ENCODE data around the gene ZNF493.
A peak's percentile ranks its signal among the peaks of the same experiment; 100 is the strongest.

Gene ZNF493

DNA sequence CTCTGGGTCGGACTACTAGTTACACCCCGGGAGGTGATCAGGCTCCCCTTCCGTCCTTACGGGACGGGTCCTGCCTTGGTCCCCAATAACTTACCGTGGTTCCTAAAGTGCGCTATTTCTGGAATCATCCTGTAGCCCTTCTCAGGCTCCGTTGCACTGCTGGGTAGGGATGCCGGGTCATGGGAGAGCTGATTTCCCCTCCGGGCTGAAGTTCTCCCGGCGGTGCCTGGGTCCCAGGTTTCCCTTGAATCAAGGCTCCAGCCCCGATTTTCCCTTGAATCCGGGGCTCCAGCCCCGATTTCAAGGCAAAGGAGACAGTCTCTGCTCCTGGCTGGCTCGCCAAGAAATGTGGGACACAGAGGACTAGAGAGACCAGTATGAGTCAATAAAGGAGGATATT is 43.4 kb downstream of the ZNF493 start:
- Histone ChIP-seq H3K79me2 (ENCODE audit: control insufficient read depth, insufficient read depth, low read length, poor library complexity) (no peaks in the 10 kb centered on the region), H3K27ac (ENCODE audit: low read depth, low read length) (no peak overlapping the region), H3K27me3 (ENCODE audit: insufficient read depth, low read length) (no peaks in the 10 kb centered on the region), H3K9ac (ENCODE audit: low read length) (no peak overlapping the region), H3K18ac (ENCODE audit: low read length) (no peak overlapping the region), H4K8ac (ENCODE audit: low read depth, low read length) (no peak overlapping the region), H4K12ac (ENCODE audit: low read depth, low read length) (no peak overlapping the region), H3K79me1 (ENCODE audit: low read length) (peaks cover 2% of the 10 kb centered on the region), H2BK12ac (ENCODE audit: low read length) (no peak overlapping the region), H3K36me3 (ENCODE audit: control insufficient read depth in 1 of 2, insufficient read depth in 2 of 2, low read length in 2 of 2) (peaks cover 3 to 10% of the 10 kb centered on the region in 2 experiments), H3K23ac (ENCODE audit: low read length) (no peak overlapping the region), H3K9me3 (ENCODE audit: insufficient read depth, low read depth, low read length) (no peaks in the 10 kb centered on the region), H4K91ac (ENCODE audit: low read depth, low read length) (no peak overlapping the region), H3K4me2 (ENCODE audit: low read length) (no peak overlapping the region), H3K4me3 (ENCODE audit: low read depth, low read length) (no peak overlapping the region), H3K4me1 (ENCODE audit: control insufficient read depth in 1 of 2, insufficient read depth in 2 of 2, low read length in 2 of 2) (peaks cover 9 to 15% of the 10 kb centered on the region in 2 experiments), H3K14ac (ENCODE audit: low read length) (no peak overlapping the region), H2AK5ac (ENCODE audit: low read length) (no peak overlapping the region), H2BK5ac (ENCODE audit: low read depth, low read length, poor library complexity) (no peak overlapping the region), H2AFZ (ENCODE audit: insufficient read depth, low read length, poor library complexity) (no peak overlapping the region), H2BK120ac (ENCODE audit: insufficient read depth, low read length, poor library complexity) (no peak overlapping the region), H3K4ac (ENCODE audit: low read depth, low read length) (no peak overlapping the region)
- no CpG with 5 or more reads among the region's 16 CpGs for WGBS (ENCODE audit: extremely low coverage, insufficient coverage, insufficient read length)
- no peak for DNase-seq

DNA sequence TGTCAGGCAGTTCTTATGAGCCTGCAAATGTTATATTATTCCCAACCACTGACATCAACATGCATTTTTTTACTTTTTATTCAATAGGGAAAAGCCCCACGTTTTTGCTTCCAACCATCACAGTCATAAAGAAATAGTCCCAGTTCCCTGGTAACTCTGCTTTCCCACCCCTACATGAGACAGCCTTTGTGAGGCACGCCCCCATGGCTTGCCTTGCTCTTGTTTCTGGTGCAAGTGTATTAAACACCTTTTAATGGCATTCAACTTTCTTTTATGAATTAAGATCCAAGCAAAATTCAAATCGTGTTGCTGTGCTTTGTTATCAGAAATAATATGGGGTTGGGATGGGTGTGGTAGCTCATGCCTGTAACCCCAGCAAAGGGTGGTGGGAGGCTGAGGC is 54.3 kb downstream of the ZNF493 start:
- no peak overlapping the region for H3K27ac ChIP-seq (ENCODE audit: low read depth, low read length)
- no peak overlapping the region for H3K4ac ChIP-seq (ENCODE audit: low read depth, low read length)
- no CpG with 5 or more reads among the region's 3 CpGs for WGBS (ENCODE audit: extremely low coverage, insufficient coverage, insufficient read length)
- no peaks in the 10 kb centered on the region for H3K79me1 ChIP-seq (ENCODE audit: low read length)
- no peaks in the 10 kb centered on the region for H3K27me3 ChIP-seq (ENCODE audit: insufficient read depth, low read length)
- H3K4me3 ChIP-seq (ENCODE audit: low read depth, low read length), result no peak overlapping the region
- no peak overlapping the region for H2BK12ac ChIP-seq (ENCODE audit: low read length)
- no peak overlapping the region for H3K23ac ChIP-seq (ENCODE audit: low read length)
- H4K8ac ChIP-seq (ENCODE audit: low read depth, low read length), result no peak overlapping the region
- no peak overlapping the region for H2AK5ac ChIP-seq (ENCODE audit: low read length)
- no peak overlapping the region for H3K4me2 ChIP-seq (ENCODE audit: low read length)
- DNase-seq, result no peak
- no peak overlapping the region for H2BK5ac ChIP-seq (ENCODE audit: low read depth, low read length, poor library complexity)
- H2BK120ac ChIP-seq (ENCODE audit: insufficient read depth, low read length, poor library complexity), result no peak overlapping the region
- no peaks in the 10 kb centered on the region for H3K4me1 ChIP-seq (ENCODE audit: control insufficient read depth in 1 of 2, insufficient read depth in 2 of 2, low read length in 2 of 2)
- H3K9ac ChIP-seq (ENCODE audit: low read length), result no peak overlapping the region
- no peaks in the 10 kb centered on the region for H3K79me2 ChIP-seq (ENCODE audit: control insufficient read depth, insufficient read depth, low read length, poor library complexity)
- H4K91ac ChIP-seq (ENCODE audit: low read depth, low read length), result no peak overlapping the region
- H3K36me3 ChIP-seq (ENCODE audit: control insufficient read depth in 1 of 2, insufficient read depth in 2 of 2, low read length in 2 of 2), result peaks cover 26 to 28% of the 10 kb centered on the region in 2 experiments
- no peak overlapping the region for H4K12ac ChIP-seq (ENCODE audit: low read depth, low read length)
- H3K18ac ChIP-seq (ENCODE audit: low read length), result no peak overlapping the region
- H2AFZ ChIP-seq (ENCODE audit: insufficient read depth, low read length, poor library complexity), result no peak overlapping the region
- H3K14ac ChIP-seq (ENCODE audit: low read length), result no peak overlapping the region
- H3K9me3 ChIP-seq (ENCODE audit: insufficient read depth, low read depth, low read length), result peaks cover 7% of the 10 kb centered on the region

- peaks cover 3% of the 10 kb centered on the region for H3K9me3 ChIP-seq (ENCODE audit: insufficient read depth, low read depth, low read length)
- no peaks in the 10 kb centered on the region for H3K79me2 ChIP-seq (ENCODE audit: control insufficient read depth, insufficient read depth, low read length, poor library complexity)
- no peak overlapping the region for H3K27ac ChIP-seq (ENCODE audit: low read depth, low read length)
- no peak overlapping the region for H2BK12ac ChIP-seq (ENCODE audit: low read length)
- H3K79me1 ChIP-seq (ENCODE audit: low read length), result no peaks in the 10 kb centered on the region
- no peak overlapping the region for H3K14ac ChIP-seq (ENCODE audit: low read length)
- no peak overlapping the region for H2BK5ac ChIP-seq (ENCODE audit: low read depth, low read length, poor library complexity)
- H3K18ac ChIP-seq (ENCODE audit: low read length), result no peak overlapping the region
- no peak for DNase-seq
- no peak overlapping the region for H3K4me2 ChIP-seq (ENCODE audit: low read length)
- no peaks in the 10 kb centered on the region for H3K27me3 ChIP-seq (ENCODE audit: insufficient read depth, low read length)
- no peaks in the 10 kb centered on the region for H3K4me1 ChIP-seq (ENCODE audit: control insufficient read depth in 1 of 2, insufficient read depth in 2 of 2, low read length in 2 of 2)
- no peak overlapping the region for H3K4ac ChIP-seq (ENCODE audit: low read depth, low read length)
- no peak overlapping the region for H3K9ac ChIP-seq (ENCODE audit: low read length)
- H3K36me3 ChIP-seq (ENCODE audit: control insufficient read depth in 1 of 2, insufficient read depth in 2 of 2, low read length in 2 of 2), result peaks cover 24 to 26% of the 10 kb centered on the region in 2 experiments
- H2AFZ ChIP-seq (ENCODE audit: insufficient read depth, low read length, poor library complexity), result no peak overlapping the region
- no peak overlapping the region for H2AK5ac ChIP-seq (ENCODE audit: low read length)
- H2BK120ac ChIP-seq (ENCODE audit: insufficient read depth, low read length, poor library complexity), result no peak overlapping the region
- H4K12ac ChIP-seq (ENCODE audit: low read depth, low read length), result no peak overlapping the region
- no peak overlapping the region for H3K4me3 ChIP-seq (ENCODE audit: low read depth, low read length)
- no peak overlapping the region for H4K8ac ChIP-seq (ENCODE audit: low read depth, low read length)
- WGBS (ENCODE audit: extremely low coverage, insufficient coverage, insufficient read length), result no CpG with 5 or more reads among the region's 3 CpGs
- no peak overlapping the region for H3K23ac ChIP-seq (ENCODE audit: low read length)
- no peak overlapping the region for H4K91ac ChIP-seq (ENCODE audit: low read depth, low read length)
These were observed 58.0 kb downstream of the ZNF493 start for GRCh38 chr19:21454901-21455300.

- H3K27me3 ChIP-seq (ENCODE audit: insufficient read depth, low read length), result no peaks in the 10 kb centered on the region
- H2BK120ac ChIP-seq (ENCODE audit: insufficient read depth, low read length, poor library complexity), result no peak overlapping the region
- peaks cover 6 to 12% of the 10 kb centered on the region in 2 experiments for H3K36me3 ChIP-seq (ENCODE audit: control insufficient read depth in 1 of 2, insufficient read depth in 2 of 2, low read length in 2 of 2)
- peaks cover 2% of the 10 kb centered on the region in 2 experiments for H3K4me1 ChIP-seq (ENCODE audit: control insufficient read depth in 1 of 2, insufficient read depth in 2 of 2, low read length in 2 of 2)
- no peak overlapping the region for H3K14ac ChIP-seq (ENCODE audit: low read length)
- no peak overlapping the region for H2AK5ac ChIP-seq (ENCODE audit: low read length)
- H3K9me3 ChIP-seq (ENCODE audit: insufficient read depth, low read depth, low read length), result no peaks in the 10 kb centered on the region
- H3K23ac ChIP-seq (ENCODE audit: low read length), result no peak overlapping the region
- no peak overlapping the region for H3K4me3 ChIP-seq (ENCODE audit: low read depth, low read length)
- H4K8ac ChIP-seq (ENCODE audit: low read depth, low read length), result no peak overlapping the region
- no peak overlapping the region for H3K9ac ChIP-seq (ENCODE audit: low read length)
- no peak overlapping the region for H2BK12ac ChIP-seq (ENCODE audit: low read length)
- peaks cover 5% of the 10 kb centered on the region for H3K79me1 ChIP-seq (ENCODE audit: low read length)
- no peak overlapping the region for H3K18ac ChIP-seq (ENCODE audit: low read length)
- DNase-seq, result no peak
- H3K27ac ChIP-seq (ENCODE audit: low read depth, low read length), result no peak overlapping the region
- H3K4me2 ChIP-seq (ENCODE audit: low read length), result no peak overlapping the region
- no peak overlapping the region for H4K12ac ChIP-seq (ENCODE audit: low read depth, low read length)
- H3K79me2 ChIP-seq (ENCODE audit: control insufficient read depth, insufficient read depth, low read length, poor library complexity), result peaks cover 7% of the 10 kb centered on the region
- peak overlapping the region; percentile 49 for H3K4ac ChIP-seq (ENCODE audit: low read depth, low read length)
- H2AFZ ChIP-seq (ENCODE audit: insufficient read depth, low read length, poor library complexity), result no peak overlapping the region
- no peak overlapping the region for H4K91ac ChIP-seq (ENCODE audit: low read depth, low read length)
- no peak overlapping the region for H2BK5ac ChIP-seq (ENCODE audit: low read depth, low read length, poor library complexity)
These were observed 63.8 kb downstream of the ZNF493 start for GRCh38 chr19:21460686-21461085.
